Subcutaneous adipose tissue (tissue), 4 donors: ENCODE measurements around the gene CTBP2. TPM values are rescaled to one million over a fixed set of nuclear protein-coding genes. Genes with fewer than 3 reads are reported as not detected.

Experiments used
- total RNA-seq, 4 donors: library from RNA; depleted of rRNA; stranded (reverse); fragments of >200 nt; gene quantifications; one replicate each; pipeline ENCODE4 v1.1.0, GENCODE V29; 2016
- TF ChIP-seq, protein P1 (sequence below): fragments of 450-650 bp; IDR thresholded peaks from one replicate; pipeline ENCODE4 v1.5.1; 2016; ENCODE audit warnings: low read depth, mild to moderate bottlenecking, control low read depth, antibody characterized with exemption, moderate library complexity

CTBP2 gene
- total RNA-seq, 4 donors from 2014 or later: 22.3 to 52.2 (median 42.5) TPM

DNA sequence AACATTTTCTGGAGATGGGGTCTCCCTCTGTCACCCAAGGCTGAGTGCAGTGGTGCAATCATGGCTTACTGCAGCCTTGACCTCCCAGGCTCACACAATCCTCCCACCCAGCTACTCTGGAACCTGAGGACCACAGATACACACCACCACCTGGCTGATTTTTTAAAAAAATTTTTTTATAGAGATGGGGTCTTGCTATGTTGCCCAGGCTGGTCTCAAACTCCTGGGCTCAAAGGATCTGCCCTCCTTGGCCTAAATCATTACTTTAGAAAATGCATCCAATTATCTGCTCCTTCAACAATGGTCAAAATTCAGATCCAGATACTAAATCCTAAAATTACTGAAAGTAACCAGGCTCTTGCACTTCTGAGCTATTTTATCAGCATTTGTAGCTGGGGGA is 55.2 kb downstream of the CTBP2 start:
- TF ChIP-seq, protein P1, sequence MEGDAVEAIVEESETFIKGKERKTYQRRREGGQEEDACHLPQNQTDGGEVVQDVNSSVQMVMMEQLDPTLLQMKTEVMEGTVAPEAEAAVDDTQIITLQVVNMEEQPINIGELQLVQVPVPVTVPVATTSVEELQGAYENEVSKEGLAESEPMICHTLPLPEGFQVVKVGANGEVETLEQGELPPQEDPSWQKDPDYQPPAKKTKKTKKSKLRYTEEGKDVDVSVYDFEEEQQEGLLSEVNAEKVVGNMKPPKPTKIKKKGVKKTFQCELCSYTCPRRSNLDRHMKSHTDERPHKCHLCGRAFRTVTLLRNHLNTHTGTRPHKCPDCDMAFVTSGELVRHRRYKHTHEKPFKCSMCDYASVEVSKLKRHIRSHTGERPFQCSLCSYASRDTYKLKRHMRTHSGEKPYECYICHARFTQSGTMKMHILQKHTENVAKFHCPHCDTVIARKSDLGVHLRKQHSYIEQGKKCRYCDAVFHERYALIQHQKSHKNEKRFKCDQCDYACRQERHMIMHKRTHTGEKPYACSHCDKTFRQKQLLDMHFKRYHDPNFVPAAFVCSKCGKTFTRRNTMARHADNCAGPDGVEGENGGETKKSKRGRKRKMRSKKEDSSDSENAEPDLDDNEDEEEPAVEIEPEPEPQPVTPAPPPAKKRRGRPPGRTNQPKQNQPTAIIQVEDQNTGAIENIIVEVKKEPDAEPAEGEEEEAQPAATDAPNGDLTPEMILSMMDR: no peak

DNA sequence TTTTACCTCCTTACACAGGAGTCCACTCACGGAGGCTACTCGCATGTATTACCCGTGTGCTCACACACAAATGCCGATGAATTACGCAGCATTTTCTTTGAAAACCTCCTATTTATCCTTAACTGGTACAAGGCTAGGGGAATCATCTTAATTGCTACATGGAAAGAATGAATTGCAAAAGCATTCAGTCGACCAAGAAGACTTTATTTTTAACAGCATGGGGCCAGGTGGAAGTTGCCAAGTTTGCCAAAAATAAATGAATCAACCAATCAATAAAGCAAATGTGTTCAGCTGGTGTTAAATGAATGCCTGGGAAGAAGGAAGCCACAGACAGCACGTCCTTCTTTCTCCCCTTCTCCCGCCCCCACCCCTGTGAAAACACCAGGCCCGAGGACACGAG is 55.8 kb downstream of the CTBP2 start:
- TF ChIP-seq, protein P1: no peak

DNA sequence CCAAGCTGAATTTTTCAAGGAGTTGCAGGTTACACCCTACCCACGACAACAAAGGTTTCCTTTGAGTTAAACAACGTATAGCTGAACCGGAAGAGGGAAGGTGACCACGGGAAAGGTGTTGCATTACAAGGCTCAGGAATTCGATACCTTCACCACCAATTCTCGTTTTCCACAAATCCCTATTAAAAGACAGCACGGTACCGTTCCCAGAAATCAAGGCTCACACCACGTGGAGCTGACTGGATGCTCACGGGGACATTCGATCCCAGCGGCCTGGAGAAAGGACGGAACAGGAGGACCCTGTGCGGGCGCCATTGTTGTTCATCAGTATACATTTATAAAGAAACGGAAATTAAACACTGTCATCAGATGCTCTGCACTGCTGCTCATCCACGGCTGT is 56.4 kb downstream of the CTBP2 start:
- TF ChIP-seq, protein P1: no peak

DNA sequence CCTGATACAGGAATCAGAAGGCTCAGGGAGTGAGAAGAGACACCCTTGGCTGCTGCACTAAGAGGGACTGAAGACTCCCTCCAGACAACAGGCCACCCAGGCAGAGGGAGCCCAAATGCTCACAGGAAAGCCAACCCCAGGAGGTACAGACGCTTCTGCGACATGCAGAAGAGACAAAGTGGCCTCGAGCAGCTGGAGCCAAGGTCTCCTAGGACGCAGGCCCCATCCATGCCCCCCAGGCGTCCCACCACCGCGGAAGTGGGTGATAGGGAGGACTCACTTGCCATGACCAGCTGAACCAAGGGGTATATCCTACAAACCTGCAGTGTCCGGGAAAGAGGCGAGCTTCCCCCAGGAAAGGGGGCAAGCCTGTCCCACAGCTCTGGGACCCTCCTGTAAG is 56.9 kb downstream of the CTBP2 start:
- TF ChIP-seq, protein P1: no peak

DNA sequence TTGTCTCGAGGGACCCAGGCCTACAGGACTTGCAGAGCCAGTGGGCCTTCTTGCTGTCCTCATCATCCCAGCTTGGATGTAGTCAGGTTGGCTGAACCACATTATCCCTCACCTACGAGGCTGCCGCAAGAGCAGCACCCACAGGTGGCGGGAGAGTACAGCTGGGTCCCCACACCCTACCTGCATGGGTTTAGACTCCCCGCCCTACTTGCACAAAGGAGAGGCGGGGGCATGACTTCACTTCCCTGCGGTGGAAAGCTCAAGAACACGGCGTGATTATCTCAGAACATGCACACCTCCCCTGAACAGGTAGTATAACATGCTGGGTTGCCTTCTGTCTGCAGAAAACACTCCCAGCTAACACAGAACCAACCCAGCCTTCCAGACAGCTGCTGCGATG is 57.5 kb downstream of the CTBP2 start:
- TF ChIP-seq, protein P1: no peak

DNA sequence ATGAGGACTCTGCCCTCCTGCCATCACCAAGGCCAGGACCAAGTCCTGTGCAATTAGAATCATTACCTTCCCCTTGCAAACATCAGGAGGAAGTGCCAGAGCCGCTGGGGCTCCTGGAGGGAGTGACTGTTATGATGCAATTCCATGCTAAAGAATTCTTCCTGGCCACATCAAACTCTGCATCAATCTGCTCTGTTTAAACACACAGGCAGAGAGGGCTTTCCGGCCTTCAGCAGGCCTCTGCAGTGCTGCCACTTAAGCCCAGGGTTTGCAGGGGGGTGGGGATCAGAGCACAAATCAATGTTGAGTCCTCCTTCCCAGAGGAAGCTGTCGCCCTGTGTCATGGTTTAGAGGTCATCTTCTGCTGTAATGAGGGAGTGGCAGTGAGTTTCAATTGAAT is 58.1 kb downstream of the CTBP2 start:
- TF ChIP-seq, protein P1: no peak

DNA sequence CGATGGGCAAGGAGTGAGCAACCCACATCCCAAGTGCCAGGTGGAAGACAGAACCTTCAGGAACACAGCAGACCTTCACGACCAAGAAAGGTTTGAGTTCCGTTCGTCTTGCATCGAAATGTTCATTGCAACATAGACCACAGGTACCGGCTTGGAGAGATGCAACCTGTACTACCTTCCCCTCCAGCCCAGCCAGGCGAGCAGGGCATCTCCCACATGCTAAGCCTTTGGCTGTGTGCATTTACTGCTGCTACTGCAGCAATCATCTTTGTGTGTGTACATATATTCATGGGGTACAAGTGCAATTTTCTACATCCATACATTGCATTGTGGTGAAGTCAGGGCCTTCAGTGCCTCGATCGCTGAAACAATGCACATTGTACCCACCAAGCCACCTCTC is 58.8 kb downstream of the CTBP2 start:
- TF ChIP-seq, protein P1: no peak

DNA sequence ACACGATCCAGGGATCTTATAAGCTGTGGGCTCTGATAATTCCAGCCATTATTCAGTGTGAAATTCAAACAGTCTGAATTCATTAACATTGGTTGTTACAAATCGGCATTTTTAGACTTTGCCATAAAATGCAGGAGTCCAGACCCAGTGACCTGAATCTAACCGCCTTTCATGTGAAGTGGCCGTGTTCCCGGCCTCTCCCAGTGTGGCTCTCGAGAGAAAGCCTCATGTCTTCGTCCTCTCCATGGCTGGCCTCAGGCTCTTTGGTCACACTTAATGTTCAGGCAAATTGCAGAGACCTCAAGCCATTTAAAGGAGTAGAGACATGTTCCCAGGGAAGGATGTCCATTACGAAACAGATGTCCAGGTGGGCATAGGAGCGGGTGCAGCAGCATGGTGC is 59.3 kb downstream of the CTBP2 start:
- TF ChIP-seq, protein P1: no peak
